Measurements from ENCODE around the gene LASP1.

GRCh38 chr17:38899421-38899820, 29.6 kb downstream of the LASP1 start:
- TF ChIP-seq ZBTB33 (IDR thresholded peaks at IDR 0.05; ENCODE audit: borderline replicate concordance, low read depth), result no peak
- TF ChIP-seq CTCF (IDR thresholded peaks at IDR 0.05), result no peak
- no peak for TF ChIP-seq ELF1 (IDR thresholded peaks at IDR 0.05)
- no peak for TF ChIP-seq JUND (IDR thresholded peaks at IDR 0.05)
- TF ChIP-seq FOXM1 (IDR thresholded peaks at IDR 0.05; ENCODE audit: low read depth), result no peak
- TF ChIP-seq GABPA (IDR thresholded peaks at IDR 0.05; ENCODE audit: low read depth), result no peak

All from SK-N-SH (cell line).